ENCODE results near the gene ARHGEF28. TPM values are rescaled to one million over a fixed set of nuclear protein-coding genes. Genes with fewer than 3 reads are reported as not detected.

Gene ARHGEF28
- total and polyA plus RNA-seq, 2 of the 4 experiments (the other 2 are of a cell fraction) = 3.6 to 16.0 TPM

DNA sequence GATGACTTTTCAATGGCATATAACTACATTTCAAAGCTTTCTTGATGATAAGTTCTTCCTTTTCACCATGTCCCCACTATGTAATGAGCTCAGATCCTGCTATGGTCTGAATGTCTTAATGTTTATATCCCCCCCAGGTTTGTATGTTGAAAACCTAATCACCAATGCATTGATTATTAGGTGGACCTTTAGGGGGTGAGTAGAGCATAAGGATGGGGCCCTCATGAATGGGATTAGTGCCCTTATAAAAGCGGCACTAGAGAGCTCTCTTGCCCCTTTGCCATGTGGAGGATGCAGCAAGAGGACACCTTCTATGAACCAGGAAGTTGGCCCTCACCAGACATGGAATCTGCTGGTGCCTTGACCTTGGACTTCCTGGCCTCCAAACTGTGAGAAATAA, 316.8 kb downstream of the ARHGEF28 start:
- 80% methylated on average over 1 of the region's 1 CpG; no CpG with 5 or more reads in 1 of the 2 experiments for WGBS, 2 experiments (ENCODE audit: extremely low coverage in 2 of 2, insufficient read length in 1 of 2)
- intact Hi-C loops (cut with micrococcal nuclease) (no loop called here), dilution Hi-C loops (cut with HindIII; ENCODE audit: low sequenced_read_pairs, unreplicated experiment) (no loop called here), in situ Hi-C loops (cut with MboI; ENCODE audit: low sequenced_read_pairs) (no loop called here)
- Histone ChIP-seq H2BK20ac (ENCODE audit: low read depth, low read length) (no peak overlapping the region), H3K23ac (ENCODE audit: low read depth, low read length) (no peak overlapping the region), H4K8ac (ENCODE audit: low read depth in 2 of 2, low read length in 2 of 2) (no peak overlapping the region), H3K79me1 (ENCODE audit: low read depth in 1 of 2, low read length in 2 of 2) (peaks cover 4 to 9% of the 10 kb centered on the region in 2 experiments; a peak in 3 of 4 replicates), H4K20me1 (ENCODE audit: insufficient read depth, low read length) (peaks cover 3% of the 10 kb centered on the region; the same call in 1 of the 2 replicates), H3K27me3 (ENCODE audit: control insufficient read depth, insufficient read depth, low read length) (no peaks in the 10 kb centered on the region), H3K14ac (replicated peaks; ENCODE audit: low read depth, low read length) (no peak overlapping the region), H3K27ac (ENCODE audit: insufficient read depth, low read length) (no peak overlapping the region), H3K36me3 (ENCODE audit: control insufficient read depth, insufficient read depth, low read length) (no peaks in the 10 kb centered on the region; the same call in 1 of the 2 replicates), H2BK15ac (ENCODE audit: low read depth, low read length) (no peak overlapping the region), H3K9me3 (ENCODE audit: control insufficient read depth, insufficient read depth, low read length) (peaks cover 8% of the 10 kb centered on the region), H3K56ac (ENCODE audit: extremely low read depth, insufficient read depth, low read length) (no peak overlapping the region), H4K5ac (ENCODE audit: low read depth, low read length) (no peak overlapping the region), H3K4me3 (ENCODE audit: insufficient read depth, low read depth, low read length) (no peak overlapping the region), H3K4me2 (ENCODE audit: low read depth, low read length) (no peak overlapping the region), H3K9ac (ENCODE audit: low read depth, low read length) (no peak overlapping the region), H3K18ac (ENCODE audit: low read depth, low read length) (no peak overlapping the region), H3K9me1 (ENCODE audit: insufficient read depth, low read length) (peaks cover 11% of the 10 kb centered on the region), H2AK5ac (ENCODE audit: low read depth, low read length) (no peak overlapping the region), H3K4me1 (ENCODE audit: control insufficient read depth, insufficient read depth, low read length) (peaks cover 13% of the 10 kb centered on the region), H2BK120ac (ENCODE audit: low read depth, low read length) (no peak overlapping the region), H2BK5ac (ENCODE audit: low read depth, low read length, poor library complexity, severe bottlenecking) (no peak overlapping the region), H4K91ac (ENCODE audit: insufficient read depth, low read depth, low read length) (no peak overlapping the region), H3K4ac (ENCODE audit: low read depth, low read length) (no peak overlapping the region), H2AK9ac (replicated peaks; ENCODE audit: low read depth, low read length, poor library complexity) (no peak overlapping the region), H2AFZ (replicated peaks; ENCODE audit: low read length, poor library complexity) (no peak overlapping the region)
- no TSS peak for BruUV-seq (replicated peaks)
- no peak for TF ChIP-seq NFE2L2 (IDR thresholded peaks at IDR 0.05; ENCODE audit: low read depth, low read length)
- TF ChIP-seq, protein P1, sequence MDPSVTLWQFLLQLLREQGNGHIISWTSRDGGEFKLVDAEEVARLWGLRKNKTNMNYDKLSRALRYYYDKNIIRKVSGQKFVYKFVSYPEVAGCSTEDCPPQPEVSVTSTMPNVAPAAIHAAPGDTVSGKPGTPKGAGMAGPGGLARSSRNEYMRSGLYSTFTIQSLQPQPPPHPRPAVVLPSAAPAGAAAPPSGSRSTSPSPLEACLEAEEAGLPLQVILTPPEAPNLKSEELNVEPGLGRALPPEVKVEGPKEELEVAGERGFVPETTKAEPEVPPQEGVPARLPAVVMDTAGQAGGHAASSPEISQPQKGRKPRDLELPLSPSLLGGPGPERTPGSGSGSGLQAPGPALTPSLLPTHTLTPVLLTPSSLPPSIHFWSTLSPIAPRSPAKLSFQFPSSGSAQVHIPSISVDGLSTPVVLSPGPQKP (IDR thresholded peaks at IDR 0.05; ENCODE audit: borderline replicate concordance, low read depth, low read length) = no peak
- TF ChIP-seq CHD1 (IDR thresholded peaks at IDR 0.05; ENCODE audit: low read depth, low read length) = no peak
- TF ChIP-seq MAZ (IDR thresholded peaks at IDR 0.05; ENCODE audit: borderline replicate concordance, low read depth, low read length) = no peak
- TF ChIP-seq MAFK (IDR thresholded peaks at IDR 0.05; ENCODE audit: low read depth, low read length) = no peak
- TF ChIP-seq, protein P2, sequence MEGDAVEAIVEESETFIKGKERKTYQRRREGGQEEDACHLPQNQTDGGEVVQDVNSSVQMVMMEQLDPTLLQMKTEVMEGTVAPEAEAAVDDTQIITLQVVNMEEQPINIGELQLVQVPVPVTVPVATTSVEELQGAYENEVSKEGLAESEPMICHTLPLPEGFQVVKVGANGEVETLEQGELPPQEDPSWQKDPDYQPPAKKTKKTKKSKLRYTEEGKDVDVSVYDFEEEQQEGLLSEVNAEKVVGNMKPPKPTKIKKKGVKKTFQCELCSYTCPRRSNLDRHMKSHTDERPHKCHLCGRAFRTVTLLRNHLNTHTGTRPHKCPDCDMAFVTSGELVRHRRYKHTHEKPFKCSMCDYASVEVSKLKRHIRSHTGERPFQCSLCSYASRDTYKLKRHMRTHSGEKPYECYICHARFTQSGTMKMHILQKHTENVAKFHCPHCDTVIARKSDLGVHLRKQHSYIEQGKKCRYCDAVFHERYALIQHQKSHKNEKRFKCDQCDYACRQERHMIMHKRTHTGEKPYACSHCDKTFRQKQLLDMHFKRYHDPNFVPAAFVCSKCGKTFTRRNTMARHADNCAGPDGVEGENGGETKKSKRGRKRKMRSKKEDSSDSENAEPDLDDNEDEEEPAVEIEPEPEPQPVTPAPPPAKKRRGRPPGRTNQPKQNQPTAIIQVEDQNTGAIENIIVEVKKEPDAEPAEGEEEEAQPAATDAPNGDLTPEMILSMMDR (conservative IDR thresholded peaks at IDR 0.05; ENCODE audit: low read depth, low read length) = no peak
- no peak for TF ChIP-seq MXI1 (IDR thresholded peaks at IDR 0.05; ENCODE audit: borderline replicate concordance, low read depth, low read length)
- no peak for TF ChIP-seq CEBPB (IDR thresholded peaks at IDR 0.05; ENCODE audit: low read depth, low read length)
- no peak for TF ChIP-seq BHLHE40 (IDR thresholded peaks at IDR 0.05; ENCODE audit: low read depth, low read length)
- no peak for TF ChIP-seq USF2 (IDR thresholded peaks at IDR 0.05; ENCODE audit: low read depth, low read length)
- TF ChIP-seq RAD21 (IDR thresholded peaks at IDR 0.05; ENCODE audit: low read length) = no peak
- ChIA-PET POLR2A (ENCODE audit: unreplicated experiment) (no interaction called here), CTCF (interaction anchor here (0.6 kb wide), 1 partner anchor 1460 kb away, joined by 3 read pairs; no protein-coding TSS in a partner anchor)
- no peak for DNase-seq
- no peak for ATAC-seq (ENCODE audit: low read depth)
